GM18873 (cell line): ENCODE measurements around the gene KIR2DL1.
"Not testable (repeated sequence)": the region's sequence is repeated elsewhere in the genome, so short reads cannot be mapped to it uniquely, and the experiment has no call there.

Source experiments
- ATAC-seq: cut with Tn5 transposase; IDR thresholded peaks from one replicate; pipeline ENCODE4 v1.9.1; 2021; ENCODE audit warnings: mild to moderate bottlenecking, moderate library complexity, moderate number of reproducible peaks; ENCODE audit not compliant: unreplicated experiment, low FRiP score

Gene KIR2DL1

DNA sequence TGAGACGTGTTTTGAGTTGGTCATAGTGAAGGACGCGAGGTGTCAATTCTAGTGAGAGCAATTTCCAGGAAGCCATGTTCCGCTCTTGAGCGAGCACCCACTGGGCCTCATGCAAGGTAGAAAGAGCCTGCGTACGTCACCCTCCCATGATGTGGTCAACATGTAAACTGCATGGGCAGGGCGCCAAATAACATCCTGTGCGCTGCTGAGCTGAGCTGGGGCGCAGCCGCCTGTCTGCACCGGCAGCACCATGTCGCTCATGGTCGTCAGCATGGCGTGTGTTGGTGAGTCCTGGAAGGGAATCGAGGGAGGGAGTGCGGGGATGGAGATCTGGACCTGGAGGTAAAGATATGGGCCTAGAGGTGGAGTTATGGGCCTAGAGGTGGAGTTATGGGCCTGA is 46.7 kb downstream of the KIR2DL1 start, which contains the start of gene KIR3DL1:
TSS of gene KIR3DL1 (plus strand) at position 218 of the 400 bp plus-strand sequence.
- not testable (repeated sequence) for ATAC-seq

DNA sequence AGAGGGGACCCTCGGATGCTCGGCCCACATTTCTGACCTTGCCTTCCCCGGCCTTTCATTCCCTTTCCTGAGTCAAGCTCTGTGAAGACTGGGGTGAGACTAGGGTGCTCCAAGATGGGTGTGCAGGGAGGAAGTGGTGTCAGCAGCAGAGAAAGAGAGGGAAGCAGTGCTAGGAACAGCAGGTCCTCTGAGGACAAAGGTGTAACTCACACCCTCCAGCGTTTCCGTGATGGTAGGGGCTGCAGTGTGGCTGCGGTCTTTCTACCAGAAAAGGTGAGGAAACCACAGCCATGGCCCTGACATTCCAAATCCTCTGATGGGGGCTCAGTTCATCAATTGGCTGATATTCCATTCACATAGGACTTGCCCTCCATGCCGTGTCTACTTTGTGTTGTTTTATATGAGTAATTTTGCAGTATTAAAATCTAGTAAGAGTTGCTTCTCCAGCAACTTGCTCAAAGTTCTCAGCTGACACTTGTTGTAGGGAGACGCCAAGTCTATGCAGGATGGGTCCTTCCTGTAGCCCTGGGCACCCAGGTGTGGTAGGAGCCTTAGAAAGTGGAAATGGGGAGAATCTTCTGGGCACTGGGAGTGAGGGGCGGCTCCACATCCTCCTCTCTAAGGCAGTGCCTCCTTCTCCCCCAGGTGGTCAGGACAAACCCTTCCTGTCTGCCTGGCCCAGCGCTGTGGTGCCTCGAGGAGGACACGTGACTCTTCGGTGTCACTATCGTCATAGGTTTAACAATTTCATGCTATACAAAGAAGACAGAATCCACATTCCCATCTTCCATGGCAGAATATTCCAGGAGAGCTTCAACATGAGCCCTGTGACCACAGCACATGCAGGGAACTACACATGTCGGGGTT is 48.3 kb downstream of the KIR2DL1 start:
- ATAC-seq: no peak

DNA sequence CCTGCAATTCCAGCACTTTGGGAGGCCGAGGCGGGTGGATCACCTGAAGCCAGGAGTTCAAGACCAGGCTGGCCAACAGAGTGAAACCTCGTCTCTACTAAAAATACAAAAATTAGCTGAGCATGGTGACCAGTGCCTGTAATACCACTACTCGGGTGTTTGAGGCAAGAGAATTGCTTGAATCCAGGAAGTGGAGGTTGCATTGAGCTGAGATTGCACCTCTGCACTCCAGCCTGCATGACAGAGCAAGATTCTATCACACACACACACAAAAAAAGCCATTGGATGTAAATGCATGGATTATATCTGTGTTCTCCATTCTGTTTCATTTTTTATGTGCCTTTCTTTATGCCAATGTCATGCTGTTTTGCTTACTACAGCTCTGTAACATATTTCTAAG is 54.8 kb downstream of the KIR2DL1 start:
- ATAC-seq: not testable (repeated sequence)

DNA sequence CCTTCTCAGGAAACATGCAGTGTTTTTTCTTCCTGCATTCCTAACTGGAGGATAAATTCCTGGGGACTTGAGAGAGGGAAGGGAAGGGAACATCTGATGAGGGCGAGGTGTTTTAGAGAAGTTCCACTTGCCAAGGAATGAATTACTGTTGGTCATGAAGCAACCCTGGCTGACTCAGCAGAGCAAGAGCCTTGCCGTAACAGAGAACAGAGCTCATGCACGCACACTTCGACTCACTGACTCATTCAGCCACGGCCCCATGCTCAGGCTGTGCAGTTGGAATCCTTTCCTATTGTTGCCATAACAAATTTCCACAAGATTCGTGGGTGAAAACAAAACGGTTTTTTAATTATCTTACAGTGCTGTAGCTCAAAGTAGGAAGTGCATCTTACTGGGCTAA is 55.7 kb downstream of the KIR2DL1 start:
- not testable (repeated sequence) for ATAC-seq

DNA sequence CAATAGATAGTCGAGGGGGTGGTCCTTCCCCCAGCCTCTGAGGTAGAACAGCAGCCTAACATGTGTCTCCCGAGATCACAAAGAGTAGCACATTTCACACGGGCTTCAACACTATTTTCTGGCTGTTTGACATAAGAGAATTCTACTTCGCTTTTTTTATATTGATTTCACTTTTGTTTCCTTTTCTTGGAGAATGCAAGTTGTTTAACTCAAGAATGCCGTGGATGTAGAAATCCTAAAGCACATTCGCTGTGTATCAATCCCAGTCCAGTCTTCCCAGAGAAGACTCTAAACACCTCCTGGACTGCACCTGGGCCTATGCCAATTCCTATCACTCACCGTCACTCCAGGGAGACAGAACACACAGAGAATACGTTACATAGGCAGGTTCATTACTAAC is 58.5 kb downstream of the KIR2DL1 start:
- ATAC-seq: not testable (repeated sequence)

DNA sequence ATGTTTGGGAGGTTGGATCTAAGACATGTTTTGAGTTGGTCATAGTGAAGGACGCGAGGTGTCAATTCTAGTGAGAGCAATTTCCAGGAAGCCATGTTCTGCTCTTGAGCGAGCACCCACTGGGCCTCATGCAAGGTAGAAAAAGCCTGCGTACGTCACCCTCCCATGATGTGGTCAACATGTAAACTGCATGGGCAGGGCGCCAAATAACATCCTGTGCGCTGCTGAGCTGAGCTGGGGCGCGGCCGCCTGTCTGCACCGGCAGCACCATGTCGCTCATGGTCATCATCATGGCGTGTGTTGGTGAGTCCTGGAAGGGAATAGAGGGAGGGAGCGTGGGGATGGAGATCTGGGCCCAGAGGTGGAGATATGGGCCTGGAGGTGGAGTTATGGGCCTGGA is 62.9 kb downstream of the KIR2DL1 start, which contains the start of gene KIR2DS4:
TSS of gene KIR2DS4 (plus strand) at position 181 of the 400 bp plus-strand sequence.
- not testable (repeated sequence) for ATAC-seq
